ENCODE measurements around the gene MSH2.
"Not testable (repeated sequence)": the region's sequence is repeated elsewhere in the genome, so short reads cannot be mapped to it uniquely, and the experiment has no call there.

Gene MSH2

GRCh38 chr2:47485751-47486300, 82.9 kb downstream of the MSH2 start:
- DNase-seq = no peak

GRCh38 chr2:47486841-47487497, 84.0 kb downstream of the MSH2 start:
- DNase-seq = no peak

GRCh38 chr2:47487498-47487875, 84.5 kb downstream of the MSH2 start:
- no peak for DNase-seq

GRCh38 chr2:47488870-47489584, 86.1 kb downstream of the MSH2 start:
- DNase-seq = no peak

- no peak for DNase-seq
Measured at GRCh38 chr2:47490406-47490805, 87.5 kb downstream of the MSH2 start.

GRCh38 chr2:47493317-47494035, 90.5 kb downstream of the MSH2 start:
- no peak for DNase-seq

GRCh38 chr2:47494267-47495130, 91.5 kb downstream of the MSH2 start:
- no peak for DNase-seq

- no peak for DNase-seq
Measured at GRCh38 chr2:47497843-47498460, 95.0 kb downstream of the MSH2 start.

- no peak for DNase-seq
Measured at GRCh38 chr2:47499093-47499492, 96.1 kb downstream of the MSH2 start.

GRCh38 chr2:47499621-47500309, 96.8 kb downstream of the MSH2 start:
- no peak for DNase-seq

GRCh38 chr2:47501374-47502200, 98.6 kb downstream of the MSH2 start:
- no peak for DNase-seq

- not testable (repeated sequence) for DNase-seq
Measured at GRCh38 chr2:47502498-47502897, 99.5 kb downstream of the MSH2 start.

GRCh38 chr2:47503481-47504070, 100.6 kb downstream of the MSH2 start:
- DNase-seq = no peak

- DNase-seq = no peak
Measured at GRCh38 chr2:47504174-47504810, 101.3 kb downstream of the MSH2 start.

- DNase-seq = no peak
Measured at GRCh38 chr2:47506024-47506423, 103.1 kb downstream of the MSH2 start.

GRCh38 chr2:47506436-47506835, 103.5 kb downstream of the MSH2 start:
- DNase-seq = no peak

GRCh38 chr2:47508080-47508479, 105.1 kb downstream of the MSH2 start:
- DNase-seq = no peak

- no peak for DNase-seq
Measured at GRCh38 chr2:47508641-47509040, 105.7 kb downstream of the MSH2 start.

GRCh38 chr2:47509250-47509649, 106.3 kb downstream of the MSH2 start:
- no peak for DNase-seq
